ENCODE data around the gene SDF2. TPM values are rescaled to one million over a fixed set of nuclear protein-coding genes. Genes with fewer than 3 reads are reported as not detected.
A peak's percentile ranks its signal among the peaks of the same experiment; 100 is the strongest.

Gene SDF2
- total and polyA plus RNA-seq, 9 of the 15 experiments (the other 6 are each of a cell fraction or from before 2014, with no cell fraction given): 41.2 to 132 (median 65.6) TPM

DNA sequence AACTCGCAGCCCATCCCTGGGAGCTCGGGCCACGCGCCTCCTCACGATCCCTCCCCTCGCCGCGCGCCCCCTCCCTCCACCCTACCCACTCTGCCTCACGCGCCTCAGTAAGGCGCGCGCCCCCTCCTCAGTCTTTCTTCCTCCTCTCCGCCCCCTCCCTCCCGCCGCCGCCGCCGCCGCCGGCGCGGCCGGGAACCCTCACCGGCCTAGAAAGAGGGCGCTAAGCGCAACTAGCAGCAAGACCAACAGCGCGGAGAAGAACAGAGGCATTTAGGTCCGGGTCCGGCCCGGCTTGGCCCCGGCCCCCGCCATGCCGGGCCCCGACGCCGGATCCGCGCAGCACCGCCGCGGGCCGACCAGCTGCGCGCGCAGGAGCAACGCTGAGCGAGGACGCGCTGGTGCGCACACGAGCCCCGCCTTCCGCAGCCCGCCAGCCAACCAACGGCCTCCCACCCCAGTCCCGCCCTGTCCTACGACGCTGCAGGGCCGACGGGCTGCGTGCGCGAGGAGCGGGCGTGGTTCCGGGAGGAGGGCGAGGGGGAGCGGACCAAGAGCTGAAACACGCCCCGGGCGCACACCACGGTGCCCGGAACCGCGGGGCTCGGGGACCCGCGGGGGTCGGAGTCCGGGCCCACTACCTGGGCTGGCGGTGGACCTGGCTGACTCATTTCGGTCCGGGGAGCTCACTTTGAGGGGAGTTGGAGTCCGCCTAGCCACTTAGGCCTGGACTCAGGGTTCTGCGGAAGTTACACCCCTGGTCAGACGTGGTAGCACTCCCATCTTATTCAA, 16.7 kb downstream of the SDF2 start, which contains the start of gene BLTP2 (continued):
- TF ChIP-seq KDM2B (CRISPR knock-in tag; IDR thresholded peaks at IDR 0.05): 0 out of 2 replicates have a peak, but pooled peaks have one; percentile 37
- TF ChIP-seq CHD1 (IDR thresholded peaks at IDR 0.05; ENCODE audit: low read length): no peak
- TF ChIP-seq ZMIZ1 (IDR thresholded peaks at IDR 0.05; ENCODE audit: low read depth in 2 of 2, low read length in 2 of 2): 0 out of 4 replicates have a peak, but pooled peaks of 1 of the 2 experiments have one; percentile 34
- no peak for TF ChIP-seq HINFP (tag; conservative IDR thresholded peaks at IDR 0.05; ENCODE audit: low read depth)
- TF ChIP-seq NR3C1 (CRISPR knock-in tag; IDR thresholded peaks at IDR 0.05): no peak
- no peak for TF ChIP-seq NR2C1 (IDR thresholded peaks at IDR 0.05)
- TF ChIP-seq NR2C1 (tag; IDR thresholded peaks at IDR 0.05): no peak
- TF ChIP-seq, protein P1, sequence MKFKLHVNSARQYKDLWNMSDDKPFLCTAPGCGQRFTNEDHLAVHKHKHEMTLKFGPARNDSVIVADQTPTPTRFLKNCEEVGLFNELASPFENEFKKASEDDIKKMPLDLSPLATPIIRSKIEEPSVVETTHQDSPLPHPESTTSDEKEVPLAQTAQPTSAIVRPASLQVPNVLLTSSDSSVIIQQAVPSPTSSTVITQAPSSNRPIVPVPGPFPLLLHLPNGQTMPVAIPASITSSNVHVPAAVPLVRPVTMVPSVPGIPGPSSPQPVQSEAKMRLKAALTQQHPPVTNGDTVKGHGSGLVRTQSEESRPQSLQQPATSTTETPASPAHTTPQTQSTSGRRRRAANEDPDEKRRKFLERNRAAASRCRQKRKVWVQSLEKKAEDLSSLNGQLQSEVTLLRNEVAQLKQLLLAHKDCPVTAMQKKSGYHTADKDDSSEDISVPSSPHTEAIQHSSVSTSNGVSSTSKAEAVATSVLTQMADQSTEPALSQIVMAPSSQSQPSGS (CRISPR knock-in tag; IDR thresholded peaks at IDR 0.05): no peak
- TF ChIP-seq SREBF2 (CRISPR knock-in tag; IDR thresholded peaks at IDR 0.05): no peak
- TF ChIP-seq ARID1B (IDR thresholded peaks at IDR 0.05): peak; percentile 45
- TF ChIP-seq TFE3 (CRISPR knock-in tag; IDR thresholded peaks at IDR 0.05): no peak
- no peak for TF ChIP-seq IFI16 (CRISPR knock-in tag; IDR thresholded peaks at IDR 0.05)
- TF ChIP-seq NRF1 (conservative IDR thresholded peaks at IDR 0.05 in 1 of 2, IDR thresholded peaks at IDR 0.05 in 1 of 2): peak; percentile 93 to 94
- TF ChIP-seq HDGF (IDR thresholded peaks at IDR 0.05): no peak
- no peak for TF ChIP-seq SNRNP70 (optimal IDR thresholded peaks at IDR 0.05; ENCODE audit: low read depth, low read length)
- TF ChIP-seq BMI1 (IDR thresholded peaks at IDR 0.05; ENCODE audit: low read length): no peak
- TF ChIP-seq HNRNPH1 (optimal IDR thresholded peaks at IDR 0.05; ENCODE audit: low read depth, low read length): no peak
- no peak for TF ChIP-seq SMAD2 (IDR thresholded peaks at IDR 0.05; ENCODE audit: low read depth, low read length)
